Fibroblast of skin of left quadriceps (primary cell): ENCODE measurements around the gene LY6G5B.

ENCODE experiments used
- DNase-seq, 2 experiments: peaks; one replicate each; pipeline ENCODE4 v3.0.0-alpha.2; 2013; ENCODE audit warnings: low read depth in 2 of 2

The LY6G5B gene

GRCh38 chr6:31713991-31714684, 44.4 kb downstream of the LY6G5B start:
- no peak for DNase-seq

GRCh38 chr6:31715022-31715958, 45.5 kb downstream of the LY6G5B start, which contains the start of gene LY6G6D:
LY6G6D (plus strand) TSS chr6:31715348; CDS start chr6:31715356, 8 bp downstream.
- DNase-seq = no peak

DNA sequence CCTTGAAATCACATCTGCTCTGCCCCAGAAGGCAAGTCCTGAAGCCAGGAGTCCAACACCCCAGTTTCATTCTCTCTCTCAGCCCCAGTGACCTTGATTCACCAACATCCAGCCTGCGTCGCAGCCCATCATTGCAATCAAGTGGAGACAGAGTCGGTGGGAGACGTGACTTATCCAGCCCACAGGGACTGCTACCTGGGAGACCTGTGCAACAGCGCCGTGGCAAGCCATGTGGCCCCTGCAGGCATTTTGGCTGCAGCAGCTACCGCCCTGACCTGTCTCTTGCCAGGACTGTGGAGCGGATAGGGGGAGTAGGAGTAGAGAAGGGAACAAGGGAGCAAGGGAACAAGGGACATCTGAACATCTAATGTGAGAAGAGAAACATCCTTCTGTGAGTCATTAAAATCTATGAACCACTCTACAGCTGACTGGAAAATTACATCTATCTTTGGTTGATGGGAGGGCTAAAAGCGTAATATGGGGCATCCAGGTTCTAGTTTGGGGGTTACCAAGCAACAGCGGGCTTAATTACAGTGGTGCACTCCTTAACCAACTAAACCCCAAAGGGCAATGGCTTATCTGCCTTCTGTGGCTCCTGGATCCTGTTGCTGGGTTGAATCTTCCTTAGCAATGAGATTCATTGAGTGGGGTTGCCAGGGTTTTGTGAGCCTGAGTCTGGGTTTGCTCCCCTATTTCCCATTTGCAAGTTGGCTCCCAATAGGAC, 47.9 kb downstream of the LY6G5B start:
- no peak for DNase-seq

DNA sequence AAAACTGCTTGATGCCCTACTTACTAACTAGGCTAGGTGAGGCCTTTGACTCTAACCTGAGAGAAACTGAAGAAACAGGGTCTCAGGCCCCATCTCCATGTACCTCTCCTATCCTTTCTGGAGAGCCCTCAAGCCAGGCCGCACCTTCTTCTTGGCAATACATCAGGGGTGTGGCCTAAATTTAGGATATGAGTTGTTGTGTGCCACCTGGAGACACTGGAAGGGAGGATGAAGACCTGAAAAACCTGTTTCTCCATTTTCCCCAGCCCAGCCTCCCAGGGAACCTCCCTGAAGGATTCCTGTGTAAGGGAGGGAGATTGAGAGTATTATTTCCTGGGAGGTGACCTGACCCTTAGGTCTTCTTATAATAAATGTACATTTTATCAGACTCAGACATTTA, 48.5 kb downstream of the LY6G5B start:
- no peak for DNase-seq

GRCh38 chr6:31719001-31719400, 49.2 kb downstream of the LY6G5B start:
- DNase-seq = no peak

DNA sequence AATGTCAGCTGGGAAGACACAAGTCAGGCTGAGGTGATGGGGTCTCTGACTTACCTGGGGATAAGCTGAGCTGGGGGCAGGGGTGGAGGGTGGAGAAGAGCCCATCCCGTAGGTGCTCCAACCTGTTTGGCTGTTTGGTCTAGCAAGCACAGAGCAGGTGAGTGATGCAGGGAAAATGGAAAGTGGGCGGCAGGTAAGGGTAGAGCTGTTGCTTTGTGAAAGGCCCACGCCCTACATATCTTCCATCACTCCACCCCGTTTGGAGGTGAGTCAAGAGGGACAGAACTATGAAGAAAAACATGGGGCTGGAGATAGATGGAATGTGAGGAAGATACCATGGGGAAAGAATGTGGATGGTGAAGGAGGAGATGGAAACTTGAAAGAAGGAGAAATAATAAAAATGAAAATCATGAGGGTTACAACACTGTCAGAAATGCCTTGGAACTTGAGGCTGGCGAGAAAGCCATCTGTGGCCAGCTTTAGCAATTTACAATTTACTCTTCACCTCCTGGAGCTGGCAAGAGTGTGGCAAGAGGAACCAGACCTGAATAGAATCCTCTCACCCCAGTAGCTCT, 50.5 kb downstream of the LY6G5B start:
- DNase-seq = no peak

GRCh38 chr6:31721351-31722020, 51.7 kb downstream of the LY6G5B start, which contains the start of gene LY6G6C:
LY6G6C (minus strand) TSS chr6:31721746; CDS start chr6:31721679, 67 bp downstream.
- no peak for DNase-seq

DNA sequence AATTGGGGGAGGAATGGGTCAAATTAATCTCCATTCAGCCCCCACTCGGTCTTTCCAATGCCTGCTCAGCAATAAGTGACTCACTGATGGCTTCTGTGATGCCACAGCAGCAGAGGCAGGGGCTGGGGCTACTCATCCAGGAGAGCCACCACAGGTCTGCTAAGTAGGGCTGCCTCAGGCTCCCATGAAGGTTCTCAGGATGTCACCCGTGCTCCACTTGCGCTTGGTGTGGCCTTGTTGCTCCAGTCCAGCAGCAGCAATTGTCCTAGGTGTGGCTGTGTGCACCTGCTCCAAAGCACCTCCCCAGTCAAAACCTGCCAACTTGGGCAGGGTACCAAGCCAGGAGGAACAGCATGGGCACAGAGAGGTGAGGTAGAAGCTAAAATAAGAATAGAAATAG, 52.4 kb downstream of the LY6G5B start:
- no peak for DNase-seq
